HepG2 (cell line): ENCODE measurements around the gene RCCD1. TPM values are rescaled to one million over a fixed set of nuclear protein-coding genes. Genes with fewer than 3 reads are reported as not detected.

Experiments
- KDM5A ChIP-seq: fragments of 200-600 bp; sonication (generic); IDR thresholded peaks from 2 replicates; pipeline ENCODE4 v1.7.0; 2018; ENCODE audit warnings: antibody characterized with exemption, mild to moderate bottlenecking, low read length, borderline replicate concordance
- KLF15 ChIP-seq: sonication (generic); formaldehyde crosslinking; IDR thresholded peaks from 2 replicates; pipeline ENCODE4 v1.8.1; 2023; ENCODE audit warnings: borderline replicate concordance, mild to moderate bottlenecking, inconsistent platforms, missing genetic modification reagents, mixed read lengths
- KMT2A ChIP-seq: sonication (generic); formaldehyde crosslinking; IDR thresholded peaks from 2 replicates; pipeline ENCODE4 v1.4.0; 2020; ENCODE audit warnings: missing genetic modification reagents
- MTA1 ChIP-seq: sonication (generic); formaldehyde crosslinking; IDR thresholded peaks from 2 replicates; pipeline ENCODE4 v1.4.0; 2020; ENCODE audit warnings: missing genetic modification reagents, mild to moderate bottlenecking, borderline replicate concordance
- NAIF1 ChIP-seq: sonication (generic); formaldehyde crosslinking; IDR thresholded peaks from 2 replicates; pipeline ENCODE4 v1.5.0; 2020; ENCODE audit warnings: mild to moderate bottlenecking, missing genetic modification reagents, borderline replicate concordance
- NFATC3 ChIP-seq: sonication (generic); formaldehyde crosslinking; IDR thresholded peaks from 2 replicates; pipeline ENCODE4 v1.5.1; 2020; ENCODE audit warnings: mild to moderate bottlenecking, missing genetic modification reagents
- ONECUT2 ChIP-seq: sonication (generic); formaldehyde crosslinking; IDR thresholded peaks from 2 replicates; pipeline ENCODE4 v1.4.0; 2020; ENCODE audit warnings: missing genetic modification reagents
- PLRG1 ChIP-seq: fragments of 450-650 bp; conservative IDR thresholded peaks from 2 replicates; pipeline ENCODE4 v1.6.1; 2016
- TAF1 ChIP-seq: sonication (generic); formaldehyde crosslinking; IDR thresholded peaks from 2 replicates; pipeline ENCODE4 v1.4.0; 2020; ENCODE audit warnings: missing genetic modification reagents
- UBTF ChIP-seq: sonication (generic); formaldehyde crosslinking; IDR thresholded peaks from 2 replicates; pipeline ENCODE4 v1.4.0; 2020; ENCODE audit warnings: mild to moderate bottlenecking, missing genetic modification reagents
- ZBTB42 ChIP-seq: sonication (generic); formaldehyde crosslinking; IDR thresholded peaks from 2 replicates; pipeline ENCODE4 v1.5.0; 2020; ENCODE audit warnings: mild to moderate bottlenecking, missing genetic modification reagents
- ZNF280D ChIP-seq: sonication (generic); formaldehyde crosslinking; IDR thresholded peaks from 2 replicates; pipeline ENCODE4 v1.5.1; 2020; ENCODE audit warnings: mild to moderate bottlenecking, missing genetic modification reagents
- ZNF614 ChIP-seq: IDR thresholded peaks from 2 replicates; pipeline ENCODE4 v1.6.1; 2018; ENCODE audit warnings: missing biosample characterization, missing genetic modification reagents, inconsistent platforms, borderline replicate concordance
- ZNF788 ChIP-seq: sonication (generic); formaldehyde crosslinking; IDR thresholded peaks from 2 replicates; pipeline ENCODE4 v1.5.0; 2020; ENCODE audit warnings: mild to moderate bottlenecking, missing genetic modification reagents, borderline replicate concordance
- ZNF816 ChIP-seq: sonication (generic); formaldehyde crosslinking; IDR thresholded peaks from 2 replicates; pipeline ENCODE4 v1.8.0; 2022; ENCODE audit warnings: missing genetic modification reagents, mild to moderate bottlenecking, borderline replicate concordance
- ZSCAN21 ChIP-seq: sonication (generic); formaldehyde crosslinking; IDR thresholded peaks from 2 replicates; pipeline ENCODE4 v1.8.0; 2022; ENCODE audit warnings: mild to moderate bottlenecking, missing genetic modification reagents, moderate library complexity, borderline replicate concordance
- polyA plus RNA-seq, 8 experiments: library from polyadenylated mRNA; depleted of rRNA in 3 of 8; stranded (reverse) in 7 of 8; unstranded in 1 of 8; fragments of >200 nt; fragmentation: Illumina TruSeq in 4 of 8; extraction: Trizol in 4 of 8; gene quantifications; 2 replicates each; pipeline versions ENCODE4 v1.2.1 to v1.2.3, GENCODE V29; 2011 to 2016; ENCODE audit warnings: low read depth in 4 of 8, missing spikeins in 1 of 8, mixed read lengths in 1 of 8; ENCODE audit not compliant: insufficient read depth in 1 of 8
- total RNA-seq, 5 experiments: library from RNA; depleted of rRNA; stranded (reverse); fragments of >200 nt; fragmentation: Illumina TruSeq; extraction: Trizol; gene quantifications; 2 replicates each; pipeline ENCODE4 v1.2.3, GENCODE V29; 2016; ENCODE audit warnings: low read depth in 1 of 5
- TF ChIP-seq, protein P1 (sequence below): sonication (generic); formaldehyde crosslinking; IDR thresholded peaks from 2 replicates; pipeline ENCODE4 v1.5.0; 2020; ENCODE audit warnings: mild to moderate bottlenecking, missing genetic modification reagents, borderline replicate concordance
- TF ChIP-seq, protein P2 (sequence below): sonication (generic); formaldehyde crosslinking; IDR thresholded peaks from 2 replicates; pipeline ENCODE4 v1.4.0; 2020; ENCODE audit warnings: missing genetic modification reagents

The RCCD1 gene
- total and polyA plus RNA-seq, 2 of the 13 experiments (the other 11 are each of a cell fraction or from before 2014, with no cell fraction given), result 14.1 to 15.1 TPM

GRCh38 chr15:90931828-90932659 lies 22.6 kb upstream of the RCCD1 start, which contains the start of gene HDDC3 (continued):
- TF ChIP-seq ZSCAN21 (CRISPR knock-in tag), result peak; percentile 67; the same call in 1 of the 2 replicates
- peak; percentile 84; the same call in 1 of the 2 replicates for TF ChIP-seq TAF1 (CRISPR knock-in tag)
- no peak for TF ChIP-seq NFATC3
- TF ChIP-seq ZNF816, result no peak
- no peak for TF ChIP-seq NAIF1
- peak; percentile 67; the same call in 1 of the 2 replicates for TF ChIP-seq MTA1 (CRISPR knock-in tag)
- TF ChIP-seq ZNF788 (CRISPR knock-in tag), result peak; percentile 89
- TF ChIP-seq ZNF280D (CRISPR knock-in tag), result 0 out of 2 replicates have a peak, but pooled peaks have one; percentile 14
- peak; percentile 57; the same call in 1 of the 2 replicates for TF ChIP-seq ZNF614
- no peak for TF ChIP-seq ONECUT2 (CRISPR knock-in tag)
- TF ChIP-seq, protein P1, sequence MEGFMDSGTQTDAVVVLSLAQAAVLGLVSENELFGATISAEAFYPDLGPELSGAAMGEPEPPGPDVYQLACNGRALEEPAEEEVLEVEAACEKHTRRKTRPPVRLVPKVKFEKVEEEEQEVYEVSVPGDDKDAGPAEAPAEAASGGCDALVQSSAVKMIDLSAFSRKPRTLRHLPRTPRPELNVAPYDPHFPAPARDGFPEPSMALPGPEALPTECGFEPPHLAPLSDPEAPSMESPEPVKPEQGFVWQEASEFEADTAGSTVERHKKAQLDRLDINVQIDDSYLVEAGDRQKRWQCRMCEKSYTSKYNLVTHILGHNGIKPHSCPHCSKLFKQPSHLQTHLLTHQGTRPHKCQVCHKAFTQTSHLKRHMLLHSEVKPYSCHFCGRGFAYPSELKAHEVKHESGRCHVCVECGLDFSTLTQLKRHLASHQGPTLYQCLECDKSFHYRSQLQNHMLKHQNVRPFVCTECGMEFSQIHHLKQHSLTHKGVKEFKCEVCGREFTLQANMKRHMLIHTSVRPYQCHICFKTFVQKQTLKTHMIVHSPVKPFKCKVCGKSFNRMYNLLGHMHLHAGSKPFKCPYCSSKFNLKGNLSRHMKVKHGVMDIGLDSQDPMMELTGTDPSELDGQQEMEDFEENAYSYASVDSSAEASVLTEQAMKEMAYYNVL (CRISPR knock-in tag), result peak; percentile 82
- TF ChIP-seq PLRG1, result no peak
- TF ChIP-seq UBTF (CRISPR knock-in tag), result peak; percentile 95
- TF ChIP-seq KMT2A (CRISPR knock-in tag), result peak; percentile 85
- TF ChIP-seq KLF15, result peak; percentile 63; the same call in 1 of the 2 replicates
- TF ChIP-seq, protein P2, sequence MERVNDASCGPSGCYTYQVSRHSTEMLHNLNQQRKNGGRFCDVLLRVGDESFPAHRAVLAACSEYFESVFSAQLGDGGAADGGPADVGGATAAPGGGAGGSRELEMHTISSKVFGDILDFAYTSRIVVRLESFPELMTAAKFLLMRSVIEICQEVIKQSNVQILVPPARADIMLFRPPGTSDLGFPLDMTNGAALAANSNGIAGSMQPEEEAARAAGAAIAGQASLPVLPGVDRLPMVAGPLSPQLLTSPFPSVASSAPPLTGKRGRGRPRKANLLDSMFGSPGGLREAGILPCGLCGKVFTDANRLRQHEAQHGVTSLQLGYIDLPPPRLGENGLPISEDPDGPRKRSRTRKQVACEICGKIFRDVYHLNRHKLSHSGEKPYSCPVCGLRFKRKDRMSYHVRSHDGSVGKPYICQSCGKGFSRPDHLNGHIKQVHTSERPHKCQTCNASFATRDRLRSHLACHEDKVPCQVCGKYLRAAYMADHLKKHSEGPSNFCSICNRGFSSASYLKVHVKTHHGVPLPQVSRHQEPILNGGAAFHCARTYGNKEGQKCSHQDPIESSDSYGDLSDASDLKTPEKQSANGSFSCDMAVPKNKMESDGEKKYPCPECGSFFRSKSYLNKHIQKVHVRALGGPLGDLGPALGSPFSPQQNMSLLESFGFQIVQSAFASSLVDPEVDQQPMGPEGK (CRISPR knock-in tag), result peak; percentile 65
- no peak for TF ChIP-seq ZBTB42 (CRISPR knock-in tag)
- peak; percentile 80; the same call in 1 of the 2 replicates for TF ChIP-seq KDM5A
